HFFc6 (cell line): ENCODE data around the gene RBBP7. TPM values are rescaled to one million over a fixed set of nuclear protein-coding genes. Genes with fewer than 3 reads are reported as not detected.
A peak's percentile ranks its signal among the peaks of the same experiment; 100 is the strongest.

Source experiments
- DNase-seq: peaks from one replicate; pipeline ENCODE4 v3.0.0-alpha.2; 2018
- H3K27ac Mint-ChIP-seq: 2 replicates; pipeline ENCODE4 v1.8.0; 2020; ENCODE audit warnings: mild to moderate bottlenecking, mixed read lengths
- H3K27me3 Mint-ChIP-seq: 2 replicates; pipeline ENCODE4 v1.8.0; 2021; ENCODE audit warnings: mild to moderate bottlenecking, moderate library complexity, mixed read lengths; ENCODE audit not compliant: insufficient read depth
- H3K36me3 Mint-ChIP-seq: 2 replicates; pipeline ENCODE4 v1.8.0; 2021; ENCODE audit warnings: low read depth, mixed read lengths
- H3K4me1 Mint-ChIP-seq: 2 replicates; pipeline ENCODE4 v1.8.0; 2020; ENCODE audit warnings: low read depth, mixed read lengths
- H3K4me3 Mint-ChIP-seq: 2 replicates; pipeline ENCODE4 v1.8.0; 2020; ENCODE audit warnings: mild to moderate bottlenecking, moderate library complexity, mixed read lengths
- H3K9me3 Mint-ChIP-seq: 2 replicates; pipeline ENCODE4 v1.8.0; 2020; ENCODE audit warnings: mild to moderate bottlenecking, mixed read lengths
- total RNA-seq, 6 experiments: library from RNA; stranded (reverse); fragmentation: NEBNext Ultra II Directional; extraction: Animal tissue kit (Norgen Biotek cat#: 25700); gene quantifications; 2 replicates in 1 of 6; 3 replicates in 5 of 6; pipeline ENCODE4 v1.2.3, GENCODE V29; 2021
- TF ChIP-seq, protein P1 (sequence below): fragments of 200-600 bp; sonication (generic); IDR thresholded peaks from 2 replicates; pipeline ENCODE4 v1.5.0; 2021; ENCODE audit warnings: antibody characterized with exemption, mild to moderate bottlenecking

The RBBP7 gene
- total RNA-seq, 6 experiments from 2014 or later: 83.4 to 121 (median 110) TPM

DNA sequence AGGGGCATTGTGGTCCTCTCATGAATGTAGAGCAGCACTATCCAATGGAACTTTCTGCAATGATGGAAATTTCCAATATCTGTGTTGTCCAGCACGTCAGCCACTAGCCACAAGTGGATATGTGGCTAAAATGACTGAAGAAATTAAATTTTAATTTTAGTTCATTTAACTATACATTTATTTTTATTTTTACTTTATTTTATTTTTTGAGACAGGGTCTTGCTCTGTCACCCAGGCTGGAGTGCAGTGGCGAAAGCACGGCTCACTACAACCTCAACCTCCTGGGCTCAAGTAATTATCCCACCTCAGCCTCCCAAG lies 13.3 kb upstream of the RBBP7 start:
- Mint-ChIP-seq H3K27ac (no peak overlapping the region), H3K4me3 (no peak overlapping the region), H3K4me1 (peaks cover 6% of the 10 kb centered on the region)

DNA sequence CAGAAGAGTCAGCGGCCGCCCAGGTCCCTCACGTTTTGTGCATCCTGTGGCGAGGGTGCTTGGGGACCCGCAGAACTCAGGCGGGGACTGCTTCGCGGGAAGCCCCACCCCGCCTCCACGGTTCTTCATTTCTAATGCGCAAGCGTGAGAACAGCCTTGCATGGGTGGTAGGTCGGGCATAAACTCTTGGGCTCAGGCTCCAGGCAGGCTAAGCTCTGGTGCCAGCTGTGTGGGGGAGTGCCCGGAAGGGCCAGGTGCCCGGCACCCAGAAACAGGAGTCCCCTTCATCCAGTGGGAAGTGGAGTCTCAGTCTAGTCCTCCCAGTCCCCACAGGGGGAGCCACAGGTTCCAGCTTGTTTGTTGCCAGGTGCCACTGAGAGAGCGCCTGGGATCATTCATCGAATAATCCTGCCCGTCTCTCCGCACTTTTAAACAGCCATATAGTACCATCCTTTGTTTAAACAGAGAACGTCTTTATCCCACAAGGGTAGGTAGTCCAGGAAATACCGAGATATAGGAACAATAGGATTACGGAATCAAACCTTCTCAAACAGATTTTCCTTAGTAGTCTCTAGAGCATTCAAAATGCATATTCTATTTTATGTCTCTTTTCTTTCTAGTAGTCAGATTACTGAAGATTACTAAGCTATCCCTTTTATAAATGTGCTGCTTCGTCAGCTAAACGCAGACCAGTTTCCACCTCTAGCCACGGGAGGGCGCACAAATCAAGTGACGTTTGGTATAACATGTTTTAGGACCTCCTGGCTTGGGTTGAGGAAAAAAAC lies 12.7 kb upstream of the RBBP7 start:
- Mint-ChIP-seq H3K4me1 (peaks cover 6% of the 10 kb centered on the region), H3K36me3 (no peaks in the 10 kb centered on the region), H3K27ac (peak overlapping the region; percentile 51; the same call in 1 of the 2 replicates), H3K9me3 (no peaks in the 10 kb centered on the region), H3K27me3 (no peaks in the 10 kb centered on the region; the same call in 1 of the 2 replicates), H3K4me3 (peak overlapping the region; percentile 82)
- DNase-seq: peak; percentile 15
- TF ChIP-seq, protein P1, sequence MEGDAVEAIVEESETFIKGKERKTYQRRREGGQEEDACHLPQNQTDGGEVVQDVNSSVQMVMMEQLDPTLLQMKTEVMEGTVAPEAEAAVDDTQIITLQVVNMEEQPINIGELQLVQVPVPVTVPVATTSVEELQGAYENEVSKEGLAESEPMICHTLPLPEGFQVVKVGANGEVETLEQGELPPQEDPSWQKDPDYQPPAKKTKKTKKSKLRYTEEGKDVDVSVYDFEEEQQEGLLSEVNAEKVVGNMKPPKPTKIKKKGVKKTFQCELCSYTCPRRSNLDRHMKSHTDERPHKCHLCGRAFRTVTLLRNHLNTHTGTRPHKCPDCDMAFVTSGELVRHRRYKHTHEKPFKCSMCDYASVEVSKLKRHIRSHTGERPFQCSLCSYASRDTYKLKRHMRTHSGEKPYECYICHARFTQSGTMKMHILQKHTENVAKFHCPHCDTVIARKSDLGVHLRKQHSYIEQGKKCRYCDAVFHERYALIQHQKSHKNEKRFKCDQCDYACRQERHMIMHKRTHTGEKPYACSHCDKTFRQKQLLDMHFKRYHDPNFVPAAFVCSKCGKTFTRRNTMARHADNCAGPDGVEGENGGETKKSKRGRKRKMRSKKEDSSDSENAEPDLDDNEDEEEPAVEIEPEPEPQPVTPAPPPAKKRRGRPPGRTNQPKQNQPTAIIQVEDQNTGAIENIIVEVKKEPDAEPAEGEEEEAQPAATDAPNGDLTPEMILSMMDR: peak; percentile 78

More for the DNA sequence above, 13.3 kb upstream of the RBBP7 start:
- no peaks in the 10 kb centered on the region for H3K36me3 Mint-ChIP-seq
- TF ChIP-seq, protein P1: peak; percentile 18
- no peaks in the 10 kb centered on the region; the same call in none of the 2 replicates for H3K27me3 Mint-ChIP-seq
- no peaks in the 10 kb centered on the region for H3K9me3 Mint-ChIP-seq
- DNase-seq: no peak

DNA sequence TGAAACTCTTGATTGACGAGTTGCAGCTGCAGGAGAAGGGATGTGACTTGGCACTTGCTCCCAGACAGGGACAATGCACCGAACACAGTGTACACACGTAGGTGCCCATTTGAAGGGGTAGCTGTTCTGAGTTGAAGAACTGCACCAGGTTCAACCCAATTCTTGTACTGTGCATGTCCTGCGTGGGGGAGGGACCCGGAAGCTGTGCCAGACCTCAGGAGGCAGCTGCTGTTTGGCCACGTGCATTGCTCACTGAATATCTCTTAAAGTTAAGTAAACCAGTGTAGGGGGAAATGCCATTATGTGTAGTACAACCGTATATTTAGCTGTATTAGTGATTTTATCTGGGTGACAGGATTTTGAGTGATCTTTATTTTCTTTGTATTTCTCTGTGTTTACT lies 12.0 kb upstream of the RBBP7 start:
- Mint-ChIP-seq H3K36me3 (no peaks in the 10 kb centered on the region), H3K4me1 (peaks cover 6% of the 10 kb centered on the region), H3K27ac (no peak overlapping the region), H3K9me3 (no peaks in the 10 kb centered on the region), H3K4me3 (peak overlapping the region; percentile 82), H3K27me3 (no peaks in the 10 kb centered on the region; the same call in 1 of the 2 replicates)
- TF ChIP-seq, protein P1: no peak
- DNase-seq: no peak

DNA sequence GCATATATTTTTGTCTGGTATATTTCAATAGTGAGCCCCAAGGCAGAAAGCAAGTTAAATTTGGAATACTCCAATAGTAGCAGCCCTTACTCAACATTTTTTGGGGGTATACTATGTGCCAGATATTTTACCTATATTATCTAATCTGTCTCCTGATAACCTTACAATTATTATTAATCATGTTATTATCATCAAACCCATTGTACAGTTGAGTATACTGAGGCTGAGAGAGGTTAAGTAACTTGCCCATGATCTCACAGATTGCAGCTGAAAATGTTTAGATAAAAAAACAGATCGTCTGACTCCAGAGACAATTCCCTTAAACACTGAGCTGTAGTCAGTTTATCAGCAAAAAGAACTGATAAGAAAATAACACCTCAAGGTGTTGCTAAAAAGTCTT lies 6.5 kb upstream of the RBBP7 start:
- Mint-ChIP-seq H3K4me1 (no peaks in the 10 kb centered on the region), H3K4me3 (no peak overlapping the region)
- TF ChIP-seq, protein P1: no peak

DNA sequence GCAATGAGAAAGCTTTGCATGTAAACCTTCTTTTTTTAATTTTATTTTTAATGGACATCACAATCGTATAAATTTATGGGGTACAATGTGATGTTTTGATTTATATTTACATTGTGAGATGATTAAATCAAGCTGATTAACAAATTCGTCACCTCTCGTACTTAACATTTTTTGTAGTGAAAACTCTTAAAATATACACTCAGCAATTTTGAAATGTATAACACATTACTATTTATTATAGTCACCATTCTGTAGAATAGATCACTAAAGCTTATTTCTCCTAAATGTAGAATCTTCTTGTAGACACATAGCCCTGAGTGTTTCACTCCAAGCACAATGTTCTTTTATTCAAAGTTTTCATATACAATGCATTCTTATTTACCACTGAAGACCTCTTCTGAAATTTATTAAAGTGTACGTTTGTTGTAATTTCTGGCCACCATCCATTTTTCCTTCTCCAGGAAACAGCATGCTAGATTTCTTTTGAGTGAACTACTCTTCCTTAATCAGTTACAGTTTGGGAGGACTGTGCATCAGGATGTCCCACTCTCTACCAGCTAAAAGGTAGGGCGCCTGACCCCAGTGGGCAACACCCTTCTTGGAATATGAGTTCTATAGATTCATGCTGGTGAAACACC lies 4.4 kb upstream of the RBBP7 start:
- no peaks in the 10 kb centered on the region for H3K9me3 Mint-ChIP-seq
- H3K27ac Mint-ChIP-seq: no peak overlapping the region
- DNase-seq: no peak
- no peaks in the 10 kb centered on the region; the same call in 1 of the 2 replicates for H3K27me3 Mint-ChIP-seq
- no peak overlapping the region for H3K4me3 Mint-ChIP-seq
- H3K36me3 Mint-ChIP-seq: no peaks in the 10 kb centered on the region
- peaks cover 8% of the 10 kb centered on the region; the same call in 1 of the 2 replicates for H3K4me1 Mint-ChIP-seq
- TF ChIP-seq, protein P1: no peak

More for the DNA sequence above, 6.5 kb upstream of the RBBP7 start:
- H3K9me3 Mint-ChIP-seq: no peaks in the 10 kb centered on the region
- H3K36me3 Mint-ChIP-seq: no peaks in the 10 kb centered on the region
- H3K27me3 Mint-ChIP-seq: no peaks in the 10 kb centered on the region; the same call in 1 of the 2 replicates
- DNase-seq: no peak
- H3K27ac Mint-ChIP-seq: no peak overlapping the region
